H9 (cell line): ENCODE results near the gene TTYH2. TPM values are rescaled to one million over a fixed set of nuclear protein-coding genes. Genes with fewer than 3 reads are reported as not detected.

ENCODE experiments used
- DNase-seq: peaks from one replicate; pipeline ENCODE4 v3.0.0-alpha.2; 2017
- H2AFZ ChIP-seq: one replicate; pipeline ENCODE4 v1.6.1; 2013; ENCODE audit warnings: mild to moderate bottlenecking, low read length, control low read depth, moderate library complexity
- H2AK5ac ChIP-seq: 2 replicates; pipeline ENCODE4 v1.6.1; 2013; ENCODE audit warnings: low read length, control low read depth, mixed read lengths; ENCODE audit not compliant: insufficient read length
- H2BK120ac ChIP-seq: one replicate; pipeline ENCODE4 v1.6.1; 2013; ENCODE audit warnings: low read depth, mild to moderate bottlenecking, low read length, control low read depth, inconsistent platforms; ENCODE audit not compliant: poor library complexity, severe bottlenecking
- H2BK12ac ChIP-seq: 2 replicates; pipeline ENCODE4 v1.6.1; 2013; ENCODE audit warnings: low read length, control low read depth, mixed read lengths, low read depth; ENCODE audit not compliant: insufficient read length
- H2BK15ac ChIP-seq: 2 replicates; pipeline ENCODE4 v1.6.1; 2013; ENCODE audit warnings: low read depth, low read length, control low read depth
- H2BK20ac ChIP-seq: one replicate; pipeline ENCODE4 v1.6.1; 2013; ENCODE audit warnings: low read depth, mild to moderate bottlenecking, low read length, control low read depth, inconsistent platforms; ENCODE audit not compliant: poor library complexity, severe bottlenecking
- H2BK5ac ChIP-seq: 2 replicates; pipeline ENCODE4 v1.6.1; 2013; ENCODE audit warnings: low read length, control low read depth, mixed read lengths; ENCODE audit not compliant: insufficient read length
- H3K14ac ChIP-seq: 2 replicates; pipeline ENCODE4 v1.6.1; 2013; ENCODE audit warnings: low read length, control low read depth; ENCODE audit not compliant: insufficient read depth
- H3K18ac ChIP-seq: 2 replicates; pipeline ENCODE4 v1.6.1; 2013; ENCODE audit warnings: low read depth, mild to moderate bottlenecking, mixed read lengths, low read length, control low read depth; ENCODE audit not compliant: insufficient read length
- H3K23ac ChIP-seq: 2 replicates; pipeline ENCODE4 v1.6.1; 2013; ENCODE audit warnings: low read length, control low read depth, mixed read lengths, low read depth; ENCODE audit not compliant: insufficient read length
- H3K23me2 ChIP-seq: 2 replicates; pipeline ENCODE4 v1.6.1; 2013; ENCODE audit warnings: low read depth, mild to moderate bottlenecking, mixed read lengths, low read length, control low read depth; ENCODE audit not compliant: insufficient read length, poor library complexity, severe bottlenecking
- H3K27ac ChIP-seq: 2 replicates; pipeline ENCODE4 v1.5.1; 2013; ENCODE audit warnings: low read length, control low read depth, mixed read lengths, low read depth; ENCODE audit not compliant: insufficient read length
- H3K27me3 ChIP-seq: 2 replicates; pipeline ENCODE4 v1.6.1; 2013; ENCODE audit warnings: low read length, control low read depth, inconsistent platforms; ENCODE audit not compliant: insufficient read depth
- H3K4ac ChIP-seq: 2 replicates; pipeline ENCODE4 v1.6.1; 2013; ENCODE audit warnings: low read depth, mild to moderate bottlenecking, control low read depth, inconsistent platforms, low read length, moderate library complexity
- H3K4me1 ChIP-seq: 2 replicates; pipeline ENCODE4 v1.6.1; 2013; ENCODE audit warnings: low read length, control low read depth, inconsistent platforms; ENCODE audit not compliant: insufficient read depth
- H3K4me2 ChIP-seq: 2 replicates; pipeline ENCODE4 v1.6.1; 2013; ENCODE audit warnings: low read length, control low read depth, mixed read lengths; ENCODE audit not compliant: insufficient read length, insufficient read depth
- H3K56ac ChIP-seq: 2 replicates; pipeline ENCODE4 v1.6.1; 2013; ENCODE audit warnings: low read depth, mild to moderate bottlenecking, mixed read lengths, low read length, control low read depth; ENCODE audit not compliant: insufficient read length
- H3K79me1 ChIP-seq: 2 replicates; pipeline ENCODE4 v1.6.1; 2013; ENCODE audit warnings: low read depth, mild to moderate bottlenecking, moderate library complexity, low read length, control low read depth, inconsistent platforms; ENCODE audit not compliant: insufficient read depth, poor library complexity, severe bottlenecking
- H3K79me2 ChIP-seq: 2 replicates; pipeline ENCODE4 v1.6.1; 2013; ENCODE audit warnings: low read length, control low read depth, inconsistent platforms; ENCODE audit not compliant: insufficient read depth
- H3K9ac ChIP-seq: 2 replicates; pipeline ENCODE4 v1.6.1; 2013; ENCODE audit warnings: low read length, control low read depth, mixed read lengths; ENCODE audit not compliant: insufficient read length; ENCODE audit errors: extremely low read depth
- H3K9me3 ChIP-seq: one replicate; pipeline ENCODE4 v1.6.1; 2013; ENCODE audit warnings: low read depth, low read length, inconsistent platforms; ENCODE audit not compliant: control insufficient read depth
- H3T11ph ChIP-seq: one replicate; pipeline ENCODE4 v1.6.1; 2013; ENCODE audit warnings: mild to moderate bottlenecking, low read length, control low read depth, inconsistent platforms
- H4K20me1 ChIP-seq: one replicate; pipeline ENCODE4 v1.6.1; 2013; ENCODE audit not compliant: control insufficient read depth, insufficient read length, insufficient read depth
- H4K5ac ChIP-seq: 2 replicates; pipeline ENCODE4 v1.6.1; 2013; ENCODE audit warnings: low read depth, mild to moderate bottlenecking, mixed read lengths, low read length, control low read depth; ENCODE audit not compliant: insufficient read length
- H4K8ac ChIP-seq: replicated peaks from 2 replicates; pipeline ENCODE4 v1.6.1; 2013; ENCODE audit warnings: low read length, control low read depth, mixed read lengths, low read depth; ENCODE audit not compliant: insufficient read length
- H4K91ac ChIP-seq: 2 replicates; pipeline ENCODE4 v1.6.1; 2013; ENCODE audit warnings: low read depth, mild to moderate bottlenecking, moderate library complexity, mixed read lengths, low read length, control low read depth; ENCODE audit not compliant: insufficient read length
- H3K27ac Mint-ChIP-seq, 3 experiments: 2 replicates in 2 of 3; 3 replicates in 1 of 3; pipeline ENCODE4 v1.8.0; 2020 to 2021; ENCODE audit warnings: mixed read lengths in 3 of 3, mild to moderate bottlenecking in 1 of 3, moderate library complexity in 1 of 3
- H3K27me3 Mint-ChIP-seq: 2 replicates; pipeline ENCODE4 v1.8.0; 2021; ENCODE audit warnings: low read depth, mild to moderate bottlenecking, moderate library complexity, mixed read lengths
- H3K36me3 Mint-ChIP-seq, 3 experiments: 2 replicates in 2 of 3; 3 replicates in 1 of 3; pipeline ENCODE4 v1.8.0; 2020 to 2021; ENCODE audit warnings: low read depth in 3 of 3, mixed read lengths in 3 of 3; ENCODE audit not compliant: insufficient read depth in 1 of 3
- H3K4me1 Mint-ChIP-seq, 2 experiments: 2 replicates each; pipeline ENCODE4 v1.8.0; 2020; ENCODE audit warnings: mixed read lengths in 2 of 2
- H3K4me3 Mint-ChIP-seq, 2 experiments: 2 replicates in 1 of 2; 3 replicates in 1 of 2; pipeline ENCODE4 v1.8.0; 2020 to 2021; ENCODE audit warnings: mild to moderate bottlenecking in 2 of 2, mixed read lengths in 2 of 2, moderate library complexity in 1 of 2
- H3K9me3 Mint-ChIP-seq, 2 experiments: 2 replicates in 1 of 2; 3 replicates in 1 of 2; pipeline ENCODE4 v1.8.0; 2020; ENCODE audit warnings: mild to moderate bottlenecking in 2 of 2, mixed read lengths in 2 of 2, moderate library complexity in 1 of 2
- WGBS: extraction: QIAGEN DNeasy Blood & Tissue Kit; methylation state at CpG from one replicate; pipeline ENCODE4 v1.1.7; 2013; ENCODE audit warnings: missing lambda C conversion rate, low lambda C conversion rate, mixed read lengths; ENCODE audit not compliant: insufficient read length; ENCODE audit errors: extremely low coverage; 5-methylcytosine and 5-hydroxymethylcytosine counted together
- total RNA-seq: library from RNA; stranded (reverse); gene quantifications from 2 replicates; pipeline ENCODE4 v1.2.1, GENCODE V29; 2021
- TF ChIP-seq, protein P1 (sequence below): fragments of 200-600 bp; sonication (generic); conservative IDR thresholded peaks from 3 replicates; pipeline ENCODE4 v1.8.0; 2021; ENCODE audit warnings: antibody characterized with exemption, mild to moderate bottlenecking

TTYH2 gene
- total RNA-seq, 1 experiment from 2014 or later, result 1.6 TPM

- H3K79me2 ChIP-seq, result no peaks in the 10 kb centered on the region
- no peak overlapping the region for H3K4me3 Mint-ChIP-seq
- TF ChIP-seq, protein P1, sequence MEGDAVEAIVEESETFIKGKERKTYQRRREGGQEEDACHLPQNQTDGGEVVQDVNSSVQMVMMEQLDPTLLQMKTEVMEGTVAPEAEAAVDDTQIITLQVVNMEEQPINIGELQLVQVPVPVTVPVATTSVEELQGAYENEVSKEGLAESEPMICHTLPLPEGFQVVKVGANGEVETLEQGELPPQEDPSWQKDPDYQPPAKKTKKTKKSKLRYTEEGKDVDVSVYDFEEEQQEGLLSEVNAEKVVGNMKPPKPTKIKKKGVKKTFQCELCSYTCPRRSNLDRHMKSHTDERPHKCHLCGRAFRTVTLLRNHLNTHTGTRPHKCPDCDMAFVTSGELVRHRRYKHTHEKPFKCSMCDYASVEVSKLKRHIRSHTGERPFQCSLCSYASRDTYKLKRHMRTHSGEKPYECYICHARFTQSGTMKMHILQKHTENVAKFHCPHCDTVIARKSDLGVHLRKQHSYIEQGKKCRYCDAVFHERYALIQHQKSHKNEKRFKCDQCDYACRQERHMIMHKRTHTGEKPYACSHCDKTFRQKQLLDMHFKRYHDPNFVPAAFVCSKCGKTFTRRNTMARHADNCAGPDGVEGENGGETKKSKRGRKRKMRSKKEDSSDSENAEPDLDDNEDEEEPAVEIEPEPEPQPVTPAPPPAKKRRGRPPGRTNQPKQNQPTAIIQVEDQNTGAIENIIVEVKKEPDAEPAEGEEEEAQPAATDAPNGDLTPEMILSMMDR, result no peak
- H3K4me1 ChIP-seq, result no peaks in the 10 kb centered on the region; the same call in 1 of the 2 replicates
- H3K9ac ChIP-seq, result no peak overlapping the region
- H3K18ac ChIP-seq, result no peak overlapping the region
- H2BK120ac ChIP-seq, result no peak overlapping the region
- no peak overlapping the region for H3K14ac ChIP-seq
- H3T11ph ChIP-seq, result no peak overlapping the region
- no peak overlapping the region for H3K4ac ChIP-seq
- H3K4me1 Mint-ChIP-seq, result peaks cover 13 to 31% of the 10 kb centered on the region in 2 experiments
- WGBS, result no CpG with 5 or more reads among the region's 17 CpGs
- no peaks in the 10 kb centered on the region for H3K9me3 Mint-ChIP-seq
- H2BK15ac ChIP-seq, result no peak overlapping the region
- H2AK5ac ChIP-seq, result no peak overlapping the region
- H4K8ac ChIP-seq, result no peak overlapping the region
- H3K27me3 Mint-ChIP-seq, result peaks cover 30% of the 10 kb centered on the region
- H3K23ac ChIP-seq, result no peak overlapping the region
- no peak overlapping the region for H3K56ac ChIP-seq
- H3K4me2 ChIP-seq, result no peak overlapping the region
- H4K5ac ChIP-seq, result no peak overlapping the region
- no peaks in the 10 kb centered on the region for H3K23me2 ChIP-seq
- H3K27me3 ChIP-seq, result no peaks in the 10 kb centered on the region
- no peaks in the 10 kb centered on the region for H4K20me1 ChIP-seq
- no peak overlapping the region for H3K27ac ChIP-seq
- no peaks in the 10 kb centered on the region for H3K36me3 Mint-ChIP-seq
- no peaks in the 10 kb centered on the region for H3K9me3 ChIP-seq
- no peaks in the 10 kb centered on the region for H3K79me1 ChIP-seq
- DNase-seq, result no peak
- peak overlapping the region in 1 of 3 experiments; percentile 60; a peak in 2 of 7 replicates for H3K27ac Mint-ChIP-seq
- H2BK5ac ChIP-seq, result no peak overlapping the region
- no peak overlapping the region for H2AFZ ChIP-seq
- no peak overlapping the region for H2BK12ac ChIP-seq
- no peak overlapping the region for H4K91ac ChIP-seq
- no peak overlapping the region for H2BK20ac ChIP-seq
Observed at GRCh38 chr17:74267987-74268499, 54.7 kb downstream of the TTYH2 start.
